Neural progenitor cell (in vitro differentiated cells): ENCODE results near the gene EEF1AKMT3. TPM values are rescaled to one million over a fixed set of nuclear protein-coding genes. Genes with fewer than 3 reads are reported as not detected.

Experiments
- DNase-seq: peaks from one replicate; pipeline ENCODE4 v3.0.0-alpha.2; 2016; ENCODE audit warnings: low spot score
- H2AFZ ChIP-seq: fragments of 200-600 bp; sonication (generic); replicated peaks from 2 replicates; pipeline ENCODE4 v1.6.1; 2016; ENCODE audit warnings: antibody characterized with exemption
- H3F3A ChIP-seq: fragments of 200-600 bp; sonication (generic); 2 replicates; pipeline ENCODE4 v1.6.1; 2016; ENCODE audit warnings: antibody characterized with exemption, low read depth
- H3K27ac ChIP-seq: fragments of 200-600 bp; sonication (generic); 2 replicates; pipeline ENCODE4 v1.5.1; 2016; ENCODE audit warnings: mild to moderate bottlenecking
- H3K27me3 ChIP-seq: fragments of 200-600 bp; sonication (generic); 2 replicates; pipeline ENCODE4 v1.6.1; 2016; ENCODE audit warnings: mild to moderate bottlenecking, moderate library complexity
- H3K36me3 ChIP-seq: fragments of 200-600 bp; sonication (generic); 2 replicates; pipeline ENCODE4 v1.5.1; 2016
- H3K4me1 ChIP-seq: fragments of 200-600 bp; sonication (generic); 2 replicates; pipeline ENCODE4 v1.6.1; 2016; ENCODE audit warnings: mixed run types
- H3K4me2 ChIP-seq: fragments of 200-600 bp; sonication (generic); 2 replicates; pipeline ENCODE4 v1.6.1; 2016
- H3K4me3 ChIP-seq: fragments of 200-600 bp; sonication (generic); 2 replicates; pipeline ENCODE4 v1.5.1; 2016
- H3K79me2 ChIP-seq: fragments of 200-600 bp; sonication (generic); 2 replicates; pipeline ENCODE4 v1.6.1; 2016; ENCODE audit warnings: low read depth
- H3K9ac ChIP-seq: fragments of 200-600 bp; sonication (generic); 2 replicates; pipeline ENCODE4 v1.6.1; 2016
- H3K9me3 ChIP-seq: fragments of 200-600 bp; sonication (generic); 2 replicates; pipeline ENCODE4 v1.5.1; 2016; ENCODE audit warnings: low read depth
- H4K20me1 ChIP-seq: fragments of 200-600 bp; sonication (generic); 2 replicates; pipeline ENCODE4 v1.6.1; 2016; ENCODE audit warnings: low read depth
- H3K27ac Mint-ChIP-seq: 3 replicates; pipeline ENCODE4 v1.8.0; 2021; ENCODE audit warnings: mixed read lengths
- H3K27me3 Mint-ChIP-seq: 2 replicates; pipeline ENCODE4 v1.8.0; 2022; ENCODE audit warnings: low read depth, mild to moderate bottlenecking, inconsistent platforms, moderate library complexity, mixed read lengths; ENCODE audit not compliant: insufficient read depth
- H3K36me3 Mint-ChIP-seq: 3 replicates; pipeline ENCODE4 v1.8.0; 2021; ENCODE audit warnings: mixed read lengths
- H3K4me1 Mint-ChIP-seq: 3 replicates; pipeline ENCODE4 v1.8.0; 2021; ENCODE audit warnings: mixed read lengths
- H3K4me3 Mint-ChIP-seq: 3 replicates; pipeline ENCODE4 v1.8.0; 2021; ENCODE audit warnings: mild to moderate bottlenecking, moderate library complexity, mixed read lengths
- H3K9me3 Mint-ChIP-seq: 3 replicates; pipeline ENCODE4 v1.8.0; 2020; ENCODE audit warnings: mixed read lengths
- CTCF ChIP-seq: fragments of 200-600 bp; sonication (generic); IDR thresholded peaks from 2 replicates; pipeline ENCODE4 v1.5.1; 2017; ENCODE audit warnings: antibody characterized with exemption, mild to moderate bottlenecking
- EZH2 ChIP-seq: fragments of 200-600 bp; sonication (generic); IDR thresholded peaks from 2 replicates; pipeline ENCODE4 v1.6.1; 2017; ENCODE audit warnings: antibody characterized with exemption, mild to moderate bottlenecking, moderate library complexity
- EZH2phosphoT487 ChIP-seq: fragments of 200-600 bp; sonication (generic); IDR thresholded peaks from 2 replicates; pipeline ENCODE4 v1.6.1; 2017; ENCODE audit warnings: antibody characterized with exemption
- total RNA-seq: library from RNA; depleted of rRNA; stranded (reverse); fragments of >200 nt; gene quantifications from 2 replicates; pipeline ENCODE4 v1.2.3, GENCODE V29; 2015; ENCODE audit warnings: low replicate concordance

EEF1AKMT3 gene
- total RNA-seq, 1 donor from 2014 or later: 2.1 TPM

- Histone ChIP-seq H3K4me3 (peak overlapping the region; percentile 85), H3K79me2 (peaks cover 46% of the 10 kb centered on the region), H3K4me2 (peak overlapping the region; percentile 100), H3K9ac (peak overlapping the region; percentile 95), H2AFZ (no peak overlapping the region), H3K4me1 (peaks cover 27% of the 10 kb centered on the region), H3K36me3 (no peaks in the 10 kb centered on the region), H3F3A (peaks cover 58% of the 10 kb centered on the region), H4K20me1 (peaks cover under 1% of the 10 kb centered on the region), H3K27ac (no peak overlapping the region), H3K27me3 (peaks cover 12% of the 10 kb centered on the region), H3K9me3 (no peaks in the 10 kb centered on the region)
- peaks cover 3% of the 10 kb centered on the region for H3K9me3 Mint-ChIP-seq
- peak overlapping the region; percentile 97 for H3K27ac Mint-ChIP-seq
- peaks cover 30% of the 10 kb centered on the region for H3K27me3 Mint-ChIP-seq
- peak overlapping the region; percentile 98 for H3K4me3 Mint-ChIP-seq
- no peak for DNase-seq
- peaks cover 44% of the 10 kb centered on the region for H3K4me1 Mint-ChIP-seq
- TF ChIP-seq EZH2: no peak
- peaks cover 43% of the 10 kb centered on the region for H3K36me3 Mint-ChIP-seq
These were observed 21.6 kb upstream of the EEF1AKMT3 start for GRCh38 chr12:57750561-57751431.

DNA sequence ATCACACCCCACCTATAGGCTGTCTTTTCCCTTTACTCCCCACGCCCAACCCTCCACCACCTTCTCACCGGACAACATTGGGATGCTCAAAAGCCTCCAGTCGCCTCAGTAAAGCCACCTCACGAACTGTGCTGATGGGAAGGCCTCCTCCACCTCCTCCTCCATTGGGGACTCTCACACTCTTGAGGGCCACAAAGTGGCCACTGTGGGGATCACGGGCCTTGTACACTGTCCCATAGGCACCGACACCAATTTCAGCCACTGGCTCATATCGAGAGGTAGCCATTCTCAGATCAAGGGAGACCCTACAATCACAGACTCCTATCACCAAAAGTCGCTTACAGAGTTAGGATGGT is 21.0 kb upstream of the EEF1AKMT3 start:
- H2AFZ ChIP-seq: no peak overlapping the region
- H3K27me3 Mint-ChIP-seq: peaks cover 34% of the 10 kb centered on the region
- H3K4me1 ChIP-seq: peaks cover 28% of the 10 kb centered on the region
- H3K27ac ChIP-seq: no peak overlapping the region
- DNase-seq: no peak
- H3K36me3 ChIP-seq: no peaks in the 10 kb centered on the region
- no peaks in the 10 kb centered on the region for H3K9me3 ChIP-seq
- peaks cover 7% of the 10 kb centered on the region for H4K20me1 ChIP-seq
- H3K4me1 Mint-ChIP-seq: peaks cover 42% of the 10 kb centered on the region
- H3K36me3 Mint-ChIP-seq: peaks cover 40% of the 10 kb centered on the region
- peak overlapping the region; percentile 95 for H3K9ac ChIP-seq
- H3K9me3 Mint-ChIP-seq: peaks cover 3% of the 10 kb centered on the region
- H3K27ac Mint-ChIP-seq: peak overlapping the region; percentile 97
- no peak for TF ChIP-seq CTCF
- no peak for TF ChIP-seq EZH2phosphoT487
- TF ChIP-seq EZH2: no peak
- peak overlapping the region; percentile 100 for H3K4me2 ChIP-seq
- peak overlapping the region; percentile 85 for H3K4me3 ChIP-seq
- H3F3A ChIP-seq: peaks cover 58% of the 10 kb centered on the region
- peaks cover 39% of the 10 kb centered on the region for H3K79me2 ChIP-seq
- H3K4me3 Mint-ChIP-seq: peak overlapping the region; percentile 98
- peaks cover 18% of the 10 kb centered on the region for H3K27me3 ChIP-seq

DNA sequence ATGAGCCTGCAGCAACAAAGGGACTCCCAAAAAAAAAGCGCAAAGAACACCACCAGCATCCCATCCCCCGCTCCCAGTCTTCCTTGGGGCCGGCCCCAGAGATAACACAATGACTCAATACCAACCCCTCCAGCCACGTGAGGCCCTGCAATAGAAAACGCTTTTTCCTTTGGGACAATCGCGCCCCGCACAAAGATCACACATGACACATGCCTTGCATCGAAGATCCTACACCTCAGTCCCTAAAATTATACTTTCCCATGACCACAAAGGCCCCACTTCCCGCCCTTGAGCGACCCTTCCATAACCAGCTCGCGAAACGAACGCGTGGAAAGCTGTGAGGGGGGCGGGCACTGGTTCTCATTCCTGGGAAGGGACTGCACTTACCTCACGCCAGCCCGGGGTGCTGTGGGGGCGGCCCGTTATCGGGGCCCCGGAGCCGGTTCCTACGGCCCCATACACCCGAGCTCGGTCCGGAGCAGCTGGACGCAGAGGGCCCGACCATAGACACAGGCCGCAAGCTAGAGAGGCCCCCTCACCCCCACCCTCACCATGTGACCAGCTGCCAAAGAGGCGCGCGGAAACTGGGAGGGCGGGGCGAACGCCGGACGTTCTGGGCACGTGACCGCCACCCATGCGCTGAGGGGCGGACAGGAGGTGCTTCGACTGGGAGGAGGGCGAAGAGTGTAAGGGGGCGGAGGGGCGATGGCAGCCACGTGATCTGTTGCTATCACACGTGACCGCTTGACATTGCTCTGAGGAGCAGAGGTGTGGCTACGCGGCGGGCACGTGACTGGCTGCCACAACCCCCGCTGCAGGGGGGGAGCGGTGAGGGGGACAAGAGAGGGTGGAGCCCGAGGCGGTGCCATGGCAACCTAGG is 20.4 kb upstream of the EEF1AKMT3 start, which contains the start of gene CDK4:
Gene CDK4, minus strand, starts transcription at position 523 of the 880 bp plus-strand sequence. CDS start 593 bp downstream, outside the sequence.
- no peak within 1 kb of the TSS for H2AFZ ChIP-seq
- peaks cover 31% of the 10 kb centered on the region for H3K4me1 ChIP-seq
- H3K4me3 ChIP-seq: peak within 1 kb of the TSS; percentile 85
- H3K9me3 ChIP-seq: no peaks in the 10 kb centered on the region
- Mint-ChIP-seq H3K4me1 (peaks cover 49% of the 10 kb centered on the region), H3K4me3 (peak within 1 kb of the TSS; percentile 98), H3K27ac (peak within 1 kb of the TSS; percentile 97), H3K27me3 (peaks cover 38% of the 10 kb centered on the region), H3K9me3 (peaks cover 3% of the 10 kb centered on the region), H3K36me3 (peaks cover 36% of the 10 kb centered on the region)
- H3K9ac ChIP-seq: peak within 1 kb of the TSS; percentile 95
- H3K36me3 ChIP-seq: no peaks in the 10 kb centered on the region
- H3K79me2 ChIP-seq: peaks cover 35% of the 10 kb centered on the region
- peak within 1 kb of the TSS; percentile 11 for H3K27ac ChIP-seq
- H3K4me2 ChIP-seq: peak within 1 kb of the TSS; percentile 100
- peaks cover 58% of the 10 kb centered on the region for H3F3A ChIP-seq
- peaks cover 12% of the 10 kb centered on the region for H4K20me1 ChIP-seq
- TF ChIP-seq EZH2phosphoT487: no peak
- TF ChIP-seq EZH2: no peak
- no peak for TF ChIP-seq CTCF
- peaks cover 24% of the 10 kb centered on the region for H3K27me3 ChIP-seq
- peak; percentile 100 for DNase-seq
